ENCODE results near the gene ISCU. TPM values are rescaled to one million over a fixed set of nuclear protein-coding genes. Genes with fewer than 3 reads are reported as not detected.

ISCU gene
- total RNA-seq, 4 donors from 2014 or later = 121 to 146 (median 138) TPM

GRCh38 chr12:108580531-108580930 is 18.1 kb downstream of the ISCU start:
- H3K4me3 ChIP-seq = no peak overlapping the region
- TF ChIP-seq POLR2A (IDR thresholded peaks at IDR 0.05) = no peak
- TF ChIP-seq CTCF (IDR thresholded peaks at IDR 0.05) = no peak
- no peaks in the 10 kb centered on the region for H3K36me3 ChIP-seq
- no peaks in the 10 kb centered on the region for H3K4me1 ChIP-seq
- H3K9me3 ChIP-seq = no peaks in the 10 kb centered on the region
- no peaks in the 10 kb centered on the region for H3K27me3 ChIP-seq
- peak overlapping the region in 1 of 4 donors; percentile 17 for H3K27ac ChIP-seq
- peak in 1 of 3 donors; percentile 36 for DNase-seq

GRCh38 chr12:108581311-108582227 is 19.2 kb downstream of the ISCU start:
- H3K4me1 ChIP-seq = no peaks in the 10 kb centered on the region
- H3K27ac ChIP-seq = no peak overlapping the region
- H3K27me3 ChIP-seq = no peaks in the 10 kb centered on the region
- no peak overlapping the region for H3K4me3 ChIP-seq
- no peak for TF ChIP-seq POLR2A (IDR thresholded peaks at IDR 0.05)
- TF ChIP-seq CTCF (IDR thresholded peaks at IDR 0.05) = no peak
- H3K9me3 ChIP-seq = no peaks in the 10 kb centered on the region
- no peaks in the 10 kb centered on the region for H3K36me3 ChIP-seq
- peak in 1 of 3 donors; percentile 31 for DNase-seq

- TF ChIP-seq POLR2A (IDR thresholded peaks at IDR 0.05) = no peak
- no peak for TF ChIP-seq CTCF (IDR thresholded peaks at IDR 0.05)
- Histone ChIP-seq H3K27ac (no peak overlapping the region), H3K4me1 (no peaks in the 10 kb centered on the region), H3K4me3 (no peak overlapping the region), H3K36me3 (no peaks in the 10 kb centered on the region), H3K27me3 (no peaks in the 10 kb centered on the region), H3K9me3 (no peaks in the 10 kb centered on the region)
- peak in 1 of 3 donors; percentile 19 for DNase-seq
Measured at GRCh38 chr12:108582509-108582908, 20.1 kb downstream of the ISCU start.

GRCh38 chr12:108582978-108583770 is 20.8 kb downstream of the ISCU start:
- no peaks in the 10 kb centered on the region for H3K27me3 ChIP-seq
- no peak overlapping the region for H3K27ac ChIP-seq
- peak in 1 of 3 donors; percentile 32 for DNase-seq
- H3K9me3 ChIP-seq = no peaks in the 10 kb centered on the region
- H3K4me3 ChIP-seq = no peak overlapping the region
- no peak for TF ChIP-seq POLR2A (IDR thresholded peaks at IDR 0.05)
- no peak for TF ChIP-seq CTCF (IDR thresholded peaks at IDR 0.05)
- H3K4me1 ChIP-seq = no peaks in the 10 kb centered on the region
- H3K36me3 ChIP-seq = no peaks in the 10 kb centered on the region

- TF ChIP-seq POLR2A (IDR thresholded peaks at IDR 0.05) (no peak), CTCF (IDR thresholded peaks at IDR 0.05) (no peak)
- no peaks in the 10 kb centered on the region for H3K36me3 ChIP-seq
Measured at GRCh38 chr12:108583991-108584390, 21.6 kb downstream of the ISCU start.

More at GRCh38 chr12:108583991-108584390, 21.6 kb downstream of the ISCU start:
- H3K4me3 ChIP-seq = no peak overlapping the region
- no peaks in the 10 kb centered on the region for H3K4me1 ChIP-seq
- no peaks in the 10 kb centered on the region for H3K27me3 ChIP-seq
- no peak overlapping the region for H3K27ac ChIP-seq
- H3K9me3 ChIP-seq = no peaks in the 10 kb centered on the region
- DNase-seq = peak in 1 of 3 donors; percentile 14
